Cardiac fibroblast (primary cell): Measurements from ENCODE around the gene TMEM30A.

Source experiments
- DNase-seq, 2 donors: peaks; one replicate each; pipeline versions ENCODE4 v3.0.0 to v3.0.0-alpha.2; 2010; ENCODE audit warnings: low read depth in 2 of 2
- H3K4me3 ChIP-seq, 2 donors: replicated peaks in 1 of 2; 1 replicate in 1 of 2; 2 replicates in 1 of 2; pipeline ENCODE4 v1.5.1; 2011; ENCODE audit warnings: low read depth in 2 of 2, low read length in 2 of 2, mild to moderate bottlenecking in 2 of 2, moderate library complexity in 1 of 2
- CTCF ChIP-seq: IDR thresholded peaks from one replicate; pipeline ENCODE4 v1.5.1; 2011; ENCODE audit warnings: low read depth, mild to moderate bottlenecking, low read length, inconsistent platforms

The TMEM30A gene

GRCh38 chr6:75287424-75287823, 2.8 kb upstream of the TMEM30A start:
- no peak overlapping the region for H3K4me3 ChIP-seq
- no peak for TF ChIP-seq CTCF
- DNase-seq = no peak

GRCh38 chr6:75286955-75287354, 2.4 kb upstream of the TMEM30A start:
- no peak for TF ChIP-seq CTCF
- H3K4me3 ChIP-seq = no peak overlapping the region
- no peak for DNase-seq

- TF ChIP-seq CTCF = no peak
- H3K4me3 ChIP-seq = peak overlapping the region; percentile 67 to 94
- no peak for DNase-seq
Measured at GRCh38 chr6:75285283-75285639, 669 bp upstream of the TMEM30A start.

DNA sequence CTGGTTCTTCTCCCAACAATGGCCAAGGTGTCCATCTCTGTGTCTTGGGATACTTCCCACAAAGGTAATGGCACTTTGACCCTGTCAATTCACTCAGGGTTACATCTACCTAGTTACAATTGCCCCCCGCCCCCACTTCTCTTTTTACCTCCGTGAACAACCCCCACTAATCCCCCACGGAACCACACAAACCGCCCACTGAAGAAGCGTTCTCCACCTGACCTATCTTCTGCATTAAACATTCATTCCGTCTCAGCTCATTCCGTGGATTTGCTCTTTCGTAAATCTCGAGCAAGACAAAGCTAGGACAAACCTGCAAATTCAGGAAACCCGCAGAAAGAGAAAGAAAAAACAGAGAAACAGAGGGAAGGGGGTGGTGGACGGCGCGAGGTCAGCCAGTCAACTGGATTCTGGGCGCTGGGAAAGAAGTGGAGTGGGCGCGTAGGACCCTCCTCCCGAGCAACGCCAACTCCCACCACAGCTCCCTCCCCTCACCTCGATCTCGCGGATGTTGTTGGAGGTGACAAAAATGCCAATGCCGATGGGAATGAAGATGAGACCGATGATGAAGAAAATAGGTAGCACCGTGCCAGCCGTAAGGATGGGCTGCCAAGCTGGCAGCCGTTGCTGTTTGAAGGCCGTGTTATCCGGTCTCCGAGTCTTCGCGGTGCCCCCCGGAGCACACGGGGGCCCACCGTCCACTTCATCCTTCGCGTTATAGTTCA, 523 bp downstream of the TMEM30A start:
- peak in 1 of 2 donors; percentile 34 for DNase-seq
- H3K4me3 ChIP-seq = peak overlapping the region; percentile 93 to 94
- no peak for TF ChIP-seq CTCF

DNA sequence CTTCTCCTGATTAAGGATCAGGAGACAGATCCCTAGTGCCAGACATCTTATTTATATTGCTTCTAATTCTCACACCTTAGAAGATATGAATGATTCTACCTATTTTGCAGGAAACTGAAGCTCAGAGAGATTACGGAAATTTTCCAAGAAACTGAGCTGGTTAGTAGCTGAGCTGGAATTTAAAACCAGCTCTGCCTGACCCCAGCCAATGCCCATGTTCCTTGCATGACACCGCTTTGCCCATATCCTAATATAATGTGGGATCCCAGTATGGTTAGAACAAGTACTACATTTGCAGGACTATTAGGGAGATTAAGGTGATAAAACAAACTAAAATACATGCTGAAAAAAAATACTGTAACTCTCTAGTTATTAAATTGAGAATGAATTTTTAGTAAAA, 1.9 kb downstream of the TMEM30A start:
- TF ChIP-seq CTCF = no peak
- H3K4me3 ChIP-seq = peak overlapping the region; percentile 93 to 94
- DNase-seq = no peak

- DNase-seq = no peak
- TF ChIP-seq CTCF = no peak
- no peak overlapping the region for H3K4me3 ChIP-seq
Measured at GRCh38 chr6:75281653-75282052, 2.9 kb downstream of the TMEM30A start.
